HepG2 (cell line): ENCODE results near the gene ERBB3. TPM values are rescaled to one million over a fixed set of nuclear protein-coding genes. Genes with fewer than 3 reads are reported as not detected.

Source experiments
- ATAC-seq: fragments of 200-7000 bp; cut with Tn5 transposase; 3 replicates; pipeline ENCODE4 v1.9.1; 2020; ENCODE audit warnings: mild to moderate bottlenecking, moderate library complexity
- BruUV-seq: library from RNA; stranded (reverse); fragments of 400-500 nt; replicated peaks from 2 replicates; lab custom pipeline; 2021; lab: Mats Ljungman, UMichigan
- CTCF ChIA-PET: fragments of 300-600 bp; formaldehyde crosslinking; extraction: SDS; loops from one replicate; lab custom pipeline; 2021; ENCODE audit warnings: low total read pairs, inconsistent platforms, low intra/inter-chr PET ratio; lab: Yijun Ruan, JAX
- POLR2A ChIA-PET: fragments of 350-600 bp; sonication (Branson Sonifier 250); formaldehyde crosslinking; loops from one replicate; lab custom pipeline; 2020; ENCODE audit warnings: antibody characterized with exemption, inconsistent platforms; lab: Yijun Ruan, JAX
- DNase-seq: peaks from one replicate; pipeline ENCODE4 v3.0.0-alpha.2; 2015; ENCODE audit warnings: low spot score
- FAIRE-seq: peaks from 3 replicates; lab custom pipeline; 2011; peaks lifted over from hg19 to GRCh38; lab: Jason Lieb, UNC
- H2AFZ ChIP-seq: one replicate; pipeline ENCODE4 v1.6.1; 2011; ENCODE audit warnings: low read length, inconsistent platforms
- H3K27ac ChIP-seq: fragments of 300-600 bp; 3 replicates; pipeline ENCODE4 v1.8.0; 2011; ENCODE audit warnings: mixed run types, mild to moderate bottlenecking, mixed read lengths, low read length, inconsistent platforms; ENCODE audit not compliant: insufficient read depth; ENCODE audit errors: extremely low read length
- H3K27me3 ChIP-seq, 2 experiments: fragments of 200-600 bp in 1 of 2; 2 replicates in 1 of 2; 3 replicates in 1 of 2; pipeline versions ENCODE4 v1.6.0 to v1.8.0; 2011; ENCODE audit warnings: low read length in 2 of 2, mild to moderate bottlenecking in 2 of 2, moderate library complexity in 2 of 2, inconsistent platforms in 1 of 2; ENCODE audit not compliant: insufficient read depth in 2 of 2, control insufficient read depth in 1 of 2
- H3K36me3 ChIP-seq, 2 experiments: fragments of 200-600 bp in 1 of 2; replicated peaks in 1 of 2; 2 replicates in 1 of 2; 3 replicates in 1 of 2; pipeline versions ENCODE4 v1.5.1 to v1.8.0; 2011; ENCODE audit warnings: low read length in 2 of 2, inconsistent platforms in 1 of 2; ENCODE audit not compliant: insufficient read depth in 2 of 2, control insufficient read depth in 1 of 2
- H3K4me1 ChIP-seq: 2 replicates; pipeline ENCODE4 v1.5.1; 2012; ENCODE audit warnings: low read length, inconsistent platforms; ENCODE audit not compliant: insufficient read depth
- H3K4me2 ChIP-seq: 2 replicates; pipeline ENCODE4 v1.6.0; 2011; ENCODE audit warnings: low read depth, low read length, inconsistent platforms
- H3K4me3 ChIP-seq, 3 experiments: fragments of 200-600 bp in 1 of 3; sonication (generic), shearing (Covaris generic) in 1 of 3; replicated peaks in 1 of 3; 2 replicates each; pipeline ENCODE4 v1.5.1; 2011 to 2016; ENCODE audit warnings: low read length in 3 of 3, inconsistent platforms in 2 of 3, low read depth in 2 of 3, mild to moderate bottlenecking in 2 of 3, control low read depth in 1 of 3, mixed read lengths in 1 of 3; ENCODE audit not compliant: insufficient read depth in 1 of 3
- H3K79me2 ChIP-seq: one replicate; pipeline ENCODE4 v1.6.1; 2011; ENCODE audit warnings: low read length, inconsistent platforms; ENCODE audit not compliant: insufficient read depth
- H3K9ac ChIP-seq: 2 replicates; pipeline ENCODE4 v1.6.0; 2011; ENCODE audit warnings: mild to moderate bottlenecking, low read depth, low read length, inconsistent platforms; ENCODE audit not compliant: insufficient read depth
- H3K9me3 ChIP-seq: 2 replicates; pipeline ENCODE4 v1.5.1; 2012; ENCODE audit warnings: mild to moderate bottlenecking, low read length
- H4K20me1 ChIP-seq: 2 replicates; pipeline ENCODE4 v1.6.0; 2011; ENCODE audit warnings: inconsistent platforms, mild to moderate bottlenecking, low read length, moderate library complexity; ENCODE audit not compliant: insufficient read depth
- ELF3 ChIP-seq: IDR thresholded peaks from 2 replicates; pipeline ENCODE4 v1.6.1; 2016; ENCODE audit warnings: missing genetic modification reagents, missing compliant biosample characterization
- HBP1 ChIP-seq: IDR thresholded peaks from 2 replicates; pipeline ENCODE4 v1.6.1; 2016; ENCODE audit warnings: low read depth, control low read depth
- MYPOP ChIP-seq: sonication (generic); formaldehyde crosslinking; IDR thresholded peaks from 2 replicates; pipeline ENCODE4 v1.8.1; 2023; ENCODE audit warnings: mild to moderate bottlenecking, moderate library complexity, missing genetic modification reagents
- MZF1 ChIP-seq: sonication (generic); formaldehyde crosslinking; IDR thresholded peaks from 2 replicates; pipeline ENCODE4 v1.8.1; 2023; ENCODE audit warnings: mild to moderate bottlenecking, missing genetic modification reagents, borderline replicate concordance
- NFYB ChIP-seq: sonication (generic); formaldehyde crosslinking; IDR thresholded peaks from 2 replicates; pipeline ENCODE4 v1.4.0; 2020; ENCODE audit warnings: missing genetic modification reagents
- SIN3A ChIP-seq: IDR thresholded peaks from 2 replicates; pipeline ENCODE4 v1.6.1; 2011; ENCODE audit warnings: low read depth, mild to moderate bottlenecking, control low read depth, low read length, borderline replicate concordance
- TBX2 ChIP-seq: sonication (generic); formaldehyde crosslinking; IDR thresholded peaks from 2 replicates; pipeline ENCODE4 v1.5.0; 2020; ENCODE audit warnings: missing genetic modification reagents, mild to moderate bottlenecking, borderline replicate concordance
- XBP1 ChIP-seq: sonication (generic); formaldehyde crosslinking; IDR thresholded peaks from 2 replicates; pipeline ENCODE4 v1.5.0; 2020; ENCODE audit warnings: missing genetic modification reagents
- ZBTB39 ChIP-seq: sonication (generic); formaldehyde crosslinking; IDR thresholded peaks from 2 replicates; pipeline ENCODE4 v1.5.0; 2020; ENCODE audit warnings: missing genetic modification reagents
- ZBTB7A ChIP-seq: sonication (generic); formaldehyde crosslinking; IDR thresholded peaks from 2 replicates; pipeline ENCODE4 v1.8.0; 2022; ENCODE audit warnings: mild to moderate bottlenecking, missing genetic modification reagents
- ZFP82 ChIP-seq: sonication (generic); formaldehyde crosslinking; IDR thresholded peaks from 2 replicates; pipeline ENCODE4 v1.5.1; 2020; ENCODE audit warnings: mild to moderate bottlenecking, missing genetic modification reagents, borderline replicate concordance
- ZNF10 ChIP-seq: sonication (generic); formaldehyde crosslinking; IDR thresholded peaks from 2 replicates; pipeline ENCODE4 v1.4.0; 2020; ENCODE audit warnings: mild to moderate bottlenecking, low read depth, missing genetic modification reagents, borderline replicate concordance
- ZNF503 ChIP-seq: sonication (generic); formaldehyde crosslinking; IDR thresholded peaks from 2 replicates; pipeline ENCODE4 v1.4.0; 2020; ENCODE audit warnings: missing genetic modification reagents
- ZNF558 ChIP-seq: sonication (generic); formaldehyde crosslinking; IDR thresholded peaks from 2 replicates; pipeline ENCODE4 v1.9.0; 2022; ENCODE audit warnings: mild to moderate bottlenecking, missing genetic modification reagents, borderline replicate concordance
- WGBS: methylation state at CpG from one replicate; pipeline ENCODE4 v1.1.6; 2017; ENCODE audit warnings: low lambda C conversion rate; 5-methylcytosine and 5-hydroxymethylcytosine counted together
- in situ Hi-C: cut with HindIII; loops from 2 replicates; pipeline ENCODE4 v1.10.0; 2017; ENCODE audit warnings: low pct_unique_long_range_greater_than_20kb; ENCODE audit not compliant: extremely low pct_ligation_motif_present
- intact Hi-C: fragments of 100-400 bp; cut with micrococcal nuclease; formaldehyde crosslinking; loops from one replicate; pipeline ENCODE4 v1.10.0; 2022; ENCODE audit not compliant: unreplicated experiment
- polyA plus RNA-seq, 8 experiments: library from polyadenylated mRNA; depleted of rRNA in 3 of 8; stranded (reverse) in 7 of 8; unstranded in 1 of 8; fragments of >200 nt; fragmentation: Illumina TruSeq in 4 of 8; extraction: Trizol in 4 of 8; gene quantifications; 2 replicates each; pipeline versions ENCODE4 v1.2.1 to v1.2.3, GENCODE V29; 2011 to 2016; ENCODE audit warnings: low read depth in 4 of 8, missing spikeins in 1 of 8, mixed read lengths in 1 of 8; ENCODE audit not compliant: insufficient read depth in 1 of 8
- total RNA-seq, 5 experiments: library from RNA; depleted of rRNA; stranded (reverse); fragments of >200 nt; fragmentation: Illumina TruSeq; extraction: Trizol; gene quantifications; 2 replicates each; pipeline ENCODE4 v1.2.3, GENCODE V29; 2016; ENCODE audit warnings: low read depth in 1 of 5

The ERBB3 gene
- total and polyA plus RNA-seq, 2 of the 13 experiments (the other 11 are each of a cell fraction or from before 2014, with no cell fraction given) = 93.6 to 358 TPM

DNA sequence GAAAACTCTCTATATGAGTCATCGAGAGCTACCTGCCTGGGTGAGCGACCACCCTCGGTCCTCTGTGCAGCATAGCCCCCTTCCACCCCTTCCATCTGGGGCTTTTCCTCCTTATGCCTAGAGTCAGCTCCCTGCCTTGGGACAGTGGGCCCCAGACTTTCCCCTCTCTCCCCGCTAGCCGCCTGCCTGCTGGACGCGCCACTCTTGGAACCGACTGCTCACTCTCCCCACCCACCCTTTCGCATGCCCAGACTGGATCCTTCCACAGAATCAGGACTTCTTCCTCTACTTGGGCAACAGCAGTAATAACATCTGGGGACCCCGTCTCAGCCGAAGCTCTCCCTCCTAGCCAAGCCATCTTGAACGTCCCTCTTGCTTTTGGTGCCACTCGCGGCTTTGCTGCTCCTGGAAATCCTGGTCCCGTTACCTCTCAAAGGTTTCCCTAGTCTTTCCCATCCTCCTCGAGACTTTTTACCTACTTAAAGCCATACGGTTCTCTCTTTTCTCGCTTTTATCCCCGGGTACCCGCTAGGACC, 48.8 kb downstream of the ERBB3 start (continued):
- TF ChIP-seq HBP1 (no peak), TBX2 (CRISPR knock-in tag) (no peak), ZNF10 (CRISPR knock-in tag) (no peak)

GRCh38 chr12:56129206-56129941, 49.4 kb downstream of the ERBB3 start:
- no peak for FAIRE-seq
- POLR2A ChIA-PET = interaction anchor here (1.9 to 3.8 kb wide), 7 partner anchors 11 to 132 kb away, joined by 5 to 58 read pairs (median 30); partner anchors contain the start of genes MYL6, PA2G4, RNF41 and RPL41
- TF ChIP-seq MZF1 (CRISPR knock-in tag) = 0 out of 2 replicates have a peak, but pooled peaks have one; percentile 35
- no peak for TF ChIP-seq NFYB (CRISPR knock-in tag)
- no peak for TF ChIP-seq SIN3A
- TF ChIP-seq MYPOP (CRISPR knock-in tag) = no peak
- no peak for TF ChIP-seq ZNF558 (CRISPR knock-in tag)
- no peak for TF ChIP-seq XBP1 (CRISPR knock-in tag)
- no peak; the same call in 1 of the 2 replicates for TF ChIP-seq ZNF503
- TF ChIP-seq ZBTB39 = no peak
- 0 out of 2 replicates have a peak, but pooled peaks have one; percentile 21 for TF ChIP-seq ZBTB7A
- 0 out of 2 replicates have a peak, but pooled peaks have one; percentile 40 for TF ChIP-seq ELF3 (CRISPR knock-in tag)
- no peak for TF ChIP-seq ZFP82 (CRISPR knock-in tag)

More at GRCh38 chr12:56129206-56129941, 49.4 kb downstream of the ERBB3 start:
- peak overlapping the region; percentile 80 for H3K9ac ChIP-seq
- H3K4me2 ChIP-seq = peak overlapping the region; percentile 86
- intact Hi-C loops (no loop called here), in situ Hi-C loops (loop anchor here (5.0 kb wide), 1 partner anchor 58 kb away; the partner anchor contains the start of gene SMARCC2)
- DNase-seq (no peak), ATAC-seq (peak; percentile 65)
- no peaks in the 10 kb centered on the region for H3K9me3 ChIP-seq
- no peaks in the 10 kb centered on the region for H4K20me1 ChIP-seq
- BruUV-seq = no TSS peak
- peak overlapping the region; percentile 57 for H3K27ac ChIP-seq
- WGBS = 8% methylated on average over 20 of the region's 29 CpGs
- no peaks in the 10 kb centered on the region for H3K27me3 ChIP-seq
- peaks cover 49% of the 10 kb centered on the region for H3K4me1 ChIP-seq
- no peak overlapping the region for H2AFZ ChIP-seq
- peak overlapping the region; percentile 72 to 89 (median 83) for H3K4me3 ChIP-seq
- peaks cover 16 to 37% of the 10 kb centered on the region in 2 experiments for H3K36me3 ChIP-seq
- CTCF ChIA-PET = interaction anchor here (4.2 kb wide), 1 partner anchor 61 kb away, joined by 24 read pairs; the partner anchor contains the start of gene SMARCC2
- H3K79me2 ChIP-seq = peaks cover 17% of the 10 kb centered on the region
